HG02973 (cell line): ENCODE measurements around the gene ADGRL3.
"Not testable (repeated sequence)": the region's sequence is repeated elsewhere in the genome, so short reads cannot be mapped to it uniquely, and the experiment has no call there.

ENCODE experiments used
- ATAC-seq: cut with Tn5 transposase; IDR thresholded peaks from one replicate; pipeline ENCODE4 v1.9.1; 2021; ENCODE audit warnings: moderate library complexity; ENCODE audit not compliant: unreplicated experiment

Gene ADGRL3

DNA sequence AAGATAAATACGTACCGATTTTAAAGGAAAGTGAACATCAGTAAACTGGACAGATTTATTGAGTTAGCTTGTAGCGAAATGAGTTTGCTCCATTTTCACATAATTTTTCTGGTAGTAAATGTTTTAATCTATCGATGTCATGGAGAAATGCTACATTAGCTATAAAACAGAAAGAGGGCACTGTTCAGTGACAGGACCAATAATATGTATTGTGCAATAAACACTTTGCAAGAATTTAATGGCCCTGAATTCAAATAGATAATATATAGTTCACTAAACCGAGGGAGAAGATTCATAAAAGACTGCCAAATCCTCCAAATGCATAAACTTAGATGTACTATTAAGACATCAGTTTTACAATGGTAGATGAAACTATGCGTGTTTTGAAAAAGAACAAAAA lies 516.3 kb downstream of the ADGRL3 start:
- no peak for ATAC-seq

DNA sequence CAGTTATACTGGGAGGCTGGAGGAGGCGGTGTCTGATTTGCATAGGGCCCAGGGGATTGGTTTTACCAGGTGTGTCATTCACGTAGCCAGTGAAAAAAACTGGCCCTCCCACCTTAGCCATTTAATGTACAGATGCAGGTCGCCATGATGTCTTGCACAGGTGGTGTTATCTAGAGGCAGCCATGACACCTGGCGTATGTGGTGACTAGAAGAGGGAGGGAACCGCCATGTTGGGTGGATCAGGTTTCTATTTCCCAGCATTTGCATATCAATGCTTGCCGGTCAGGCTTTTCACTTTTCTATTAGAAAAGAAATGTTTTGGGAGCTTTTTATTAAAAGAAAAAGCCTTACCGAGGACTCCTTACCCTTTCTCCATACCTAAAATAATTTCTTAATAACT lies 523.4 kb downstream of the ADGRL3 start:
- no peak for ATAC-seq

- no peak for ATAC-seq
Measured at GRCh38 chr4:61727286-61727685, 527.2 kb downstream of the ADGRL3 start.

DNA sequence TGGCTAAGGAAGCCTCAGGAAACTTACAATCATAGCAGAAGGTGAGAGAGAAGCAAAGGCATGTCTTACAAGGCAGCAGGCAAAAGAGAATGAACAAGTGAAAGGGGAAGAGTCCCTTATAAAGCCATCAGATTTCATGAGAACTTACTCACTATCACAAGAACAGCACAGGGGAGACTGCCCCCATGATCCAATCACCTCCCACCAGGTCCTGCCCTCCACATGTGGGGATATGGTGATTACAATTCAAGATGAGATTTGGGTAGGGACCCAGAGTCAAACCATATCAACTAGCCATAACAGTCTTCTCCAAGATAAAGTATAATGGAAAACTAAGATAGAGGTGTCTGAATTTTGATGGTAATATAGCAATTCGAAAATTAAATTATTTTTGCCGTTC lies 534.3 kb downstream of the ADGRL3 start:
- no peak for ATAC-seq

- no peak for ATAC-seq
Measured at GRCh38 chr4:61739887-61740286, 539.8 kb downstream of the ADGRL3 start.

DNA sequence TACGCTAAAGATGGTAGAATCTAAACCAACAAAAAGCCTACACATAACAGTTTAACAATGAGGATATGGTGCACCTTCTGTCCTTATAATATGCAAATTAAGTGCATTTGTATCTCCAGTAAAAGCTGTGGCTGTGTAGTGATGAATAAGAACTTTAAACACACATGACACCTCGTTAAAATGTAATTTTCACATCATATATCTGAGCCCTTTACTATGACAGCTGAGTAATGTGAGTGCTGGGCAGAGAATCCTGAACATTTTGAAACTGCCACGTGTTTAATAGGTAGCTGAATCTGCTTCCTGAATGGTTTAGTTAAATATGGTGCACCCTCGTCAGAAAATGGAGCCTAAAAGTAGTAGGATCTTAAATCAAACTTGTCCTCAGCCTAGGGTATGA lies 540.8 kb downstream of the ADGRL3 start:
- ATAC-seq, result no peak

DNA sequence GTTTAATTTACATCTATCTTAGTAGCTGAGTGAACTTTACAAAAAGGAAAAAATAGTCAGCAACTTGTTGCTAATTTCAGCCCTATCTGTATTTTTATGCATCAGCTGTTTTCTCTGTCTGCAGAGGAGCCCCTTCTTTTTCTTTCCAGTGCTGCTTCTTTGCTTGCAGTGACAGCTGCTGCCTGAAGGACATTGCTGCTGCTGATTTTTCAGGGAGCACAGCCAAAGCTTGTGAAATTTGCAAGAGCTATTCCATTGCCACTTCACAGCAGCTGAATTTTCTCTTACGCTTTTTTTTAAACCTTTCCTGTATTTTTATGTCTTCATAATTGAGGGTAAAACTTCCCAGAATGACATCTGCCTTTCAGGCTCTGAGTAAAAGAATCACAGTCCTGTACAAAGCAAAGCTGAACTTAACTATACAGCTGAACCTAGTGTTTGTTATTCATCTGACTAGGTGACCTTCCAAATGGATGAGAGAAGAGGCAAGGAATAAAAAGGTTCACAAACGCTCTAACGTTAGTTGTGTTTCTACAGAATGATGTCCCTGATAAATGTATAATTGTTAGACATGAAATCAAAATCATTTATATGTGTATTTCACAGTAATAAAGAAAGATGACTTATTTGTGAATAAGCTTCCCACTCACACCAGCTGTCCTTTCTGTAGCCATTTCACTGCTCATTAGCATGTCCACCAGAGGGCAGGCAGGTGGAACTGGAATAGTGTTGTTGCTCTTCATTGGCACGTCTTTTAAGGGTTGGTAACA lies 541.4 kb downstream of the ADGRL3 start:
- no peak for ATAC-seq

DNA sequence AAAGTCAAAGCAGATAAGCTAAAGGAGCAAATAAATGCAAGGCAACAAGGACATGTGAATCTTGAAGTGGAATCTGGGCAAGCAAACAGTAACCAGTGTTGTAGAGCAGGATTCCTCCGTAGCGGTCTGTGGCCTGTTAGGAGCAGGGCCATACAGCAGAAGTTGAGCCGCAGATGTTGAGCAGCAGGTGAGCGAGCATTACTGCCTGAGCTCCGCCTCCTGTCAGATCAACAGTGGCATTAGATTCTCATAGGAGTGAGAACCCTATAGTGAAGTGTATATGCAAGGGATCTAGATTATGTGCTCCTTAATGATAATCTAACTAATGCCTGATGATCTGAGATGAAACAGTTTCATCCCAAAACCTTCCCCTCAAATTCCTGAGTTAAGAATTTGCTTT lies 550.7 kb downstream of the ADGRL3 start:
- ATAC-seq, result no peak

DNA sequence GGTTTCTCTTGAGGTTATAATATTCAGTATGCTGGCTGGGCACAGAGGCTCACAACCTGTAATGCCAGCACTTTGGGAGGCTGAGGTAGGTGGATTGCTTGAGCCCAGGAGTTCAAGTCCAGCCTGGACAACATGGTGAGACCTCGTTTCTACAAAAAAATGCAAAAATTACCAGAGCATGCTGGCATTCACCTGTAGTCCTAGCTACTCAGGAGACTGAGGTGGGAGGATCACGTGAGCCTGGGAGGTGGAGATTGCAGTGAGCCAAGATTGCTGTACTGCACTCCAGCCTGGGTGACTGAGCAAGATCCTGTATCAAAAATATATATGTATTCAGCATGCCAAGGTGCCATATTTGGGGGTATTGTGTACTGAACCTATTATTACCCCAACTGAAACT lies 552.5 kb downstream of the ADGRL3 start:
- ATAC-seq, result no peak

DNA sequence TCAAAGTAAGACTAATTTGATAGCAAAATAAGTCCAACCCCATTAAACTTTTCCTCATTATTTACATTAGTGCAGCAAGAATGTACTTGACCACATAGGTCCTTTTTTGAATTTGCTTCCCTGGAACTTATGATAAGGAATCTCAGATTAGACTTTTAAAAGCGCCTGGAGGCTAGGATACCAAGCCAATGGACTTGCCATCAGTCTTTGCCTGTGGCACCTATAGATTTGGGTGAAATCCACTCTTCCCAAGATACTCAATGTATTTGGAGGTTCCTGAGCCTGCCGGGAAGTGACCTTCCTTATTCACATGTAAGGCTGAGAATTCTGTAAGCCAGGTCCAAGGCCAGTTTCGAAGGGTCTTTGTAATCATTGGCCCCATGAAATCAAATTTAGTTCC lies 553.6 kb downstream of the ADGRL3 start:
- ATAC-seq, result no peak

- not testable (repeated sequence) for ATAC-seq
Measured at GRCh38 chr4:61756937-61757336, 556.8 kb downstream of the ADGRL3 start.

DNA sequence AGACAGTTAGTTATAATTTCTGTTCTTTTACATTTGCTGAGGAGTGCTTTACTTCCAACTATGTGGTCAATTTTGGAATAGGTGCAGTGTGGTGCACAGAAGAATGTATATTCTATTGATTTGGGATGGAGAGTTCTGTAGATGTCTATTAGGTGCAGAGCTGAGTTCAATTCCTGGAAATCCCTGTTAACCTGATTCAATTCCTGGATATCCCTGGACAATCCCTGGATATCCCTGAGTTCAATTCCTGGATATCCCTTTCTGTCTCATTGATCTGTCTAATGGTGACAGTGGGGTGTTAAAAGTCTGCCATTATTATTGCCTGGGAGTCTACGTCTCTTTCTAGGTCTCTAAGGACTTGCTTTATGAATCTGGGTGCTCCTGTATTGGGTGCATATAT lies 557.9 kb downstream of the ADGRL3 start:
- ATAC-seq, result not testable (repeated sequence)

DNA sequence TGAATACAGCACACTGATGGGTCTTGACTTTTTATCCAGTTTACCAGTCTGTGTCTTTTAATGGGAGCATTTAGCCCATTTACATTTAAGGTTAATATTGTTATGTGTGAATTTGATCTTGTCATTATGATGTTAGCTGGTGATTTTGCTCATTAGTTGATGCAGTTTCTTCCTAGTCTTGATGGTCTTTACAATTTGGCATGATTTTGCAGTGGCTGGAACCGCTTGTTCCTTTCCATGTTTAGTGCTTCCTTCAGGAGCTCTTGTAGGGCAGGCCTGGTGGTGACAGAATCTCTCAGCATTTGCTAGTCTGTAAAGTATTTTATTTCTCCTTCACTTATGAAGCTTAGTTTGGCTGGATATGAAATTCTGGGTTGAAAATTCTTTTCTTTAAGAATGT lies 558.5 kb downstream of the ADGRL3 start:
- ATAC-seq, result not testable (repeated sequence)

DNA sequence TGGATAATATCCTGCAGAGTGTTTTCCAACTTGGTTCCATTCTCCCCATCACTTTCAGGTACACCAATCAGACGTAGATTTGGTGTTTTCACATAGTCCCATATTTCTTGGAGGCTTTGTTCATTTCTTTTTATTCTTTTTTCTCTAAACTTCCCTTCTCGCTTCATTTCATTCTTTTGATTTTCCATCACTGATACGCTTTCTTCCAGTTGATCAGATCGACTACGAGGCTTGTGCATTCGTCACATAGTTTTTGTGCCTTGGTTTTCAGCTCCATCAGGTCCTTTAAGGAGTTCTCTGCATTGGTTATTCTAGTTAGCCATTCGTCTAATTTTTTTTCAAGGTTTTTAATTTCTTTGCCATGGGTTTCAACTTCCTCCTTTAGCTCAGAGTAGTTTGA lies 559.1 kb downstream of the ADGRL3 start:
- not testable (repeated sequence) for ATAC-seq

GRCh38 chr4:61759885-61760284 lies 559.8 kb downstream of the ADGRL3 start:
- not testable (repeated sequence) for ATAC-seq

DNA sequence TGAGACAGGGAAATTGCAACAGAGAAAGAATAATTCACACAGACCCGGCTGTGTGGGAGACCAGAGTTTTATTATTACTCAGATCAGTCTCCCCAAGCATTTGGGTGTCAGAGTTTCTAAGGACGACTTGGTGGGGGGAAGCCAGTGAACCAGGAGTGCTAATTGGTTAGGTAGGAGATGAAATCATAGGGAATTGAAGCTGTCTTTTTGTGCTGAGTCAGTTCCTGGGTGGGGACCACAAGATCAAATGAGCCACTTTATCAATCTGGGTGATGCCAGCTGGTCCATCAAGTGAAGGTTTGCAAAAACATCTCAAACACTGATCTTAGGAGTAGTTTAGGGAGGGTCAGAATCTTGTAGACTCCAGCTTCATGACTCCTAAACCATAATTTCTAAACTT lies 560.7 kb downstream of the ADGRL3 start:
- no peak for ATAC-seq

- ATAC-seq, result no peak
Measured at GRCh38 chr4:61762722-61763627, 562.8 kb downstream of the ADGRL3 start.

- no peak for ATAC-seq
Measured at GRCh38 chr4:61763682-61764081, 563.6 kb downstream of the ADGRL3 start.

GRCh38 chr4:61764090-61764489 lies 564.0 kb downstream of the ADGRL3 start:
- ATAC-seq, result not testable (repeated sequence)

DNA sequence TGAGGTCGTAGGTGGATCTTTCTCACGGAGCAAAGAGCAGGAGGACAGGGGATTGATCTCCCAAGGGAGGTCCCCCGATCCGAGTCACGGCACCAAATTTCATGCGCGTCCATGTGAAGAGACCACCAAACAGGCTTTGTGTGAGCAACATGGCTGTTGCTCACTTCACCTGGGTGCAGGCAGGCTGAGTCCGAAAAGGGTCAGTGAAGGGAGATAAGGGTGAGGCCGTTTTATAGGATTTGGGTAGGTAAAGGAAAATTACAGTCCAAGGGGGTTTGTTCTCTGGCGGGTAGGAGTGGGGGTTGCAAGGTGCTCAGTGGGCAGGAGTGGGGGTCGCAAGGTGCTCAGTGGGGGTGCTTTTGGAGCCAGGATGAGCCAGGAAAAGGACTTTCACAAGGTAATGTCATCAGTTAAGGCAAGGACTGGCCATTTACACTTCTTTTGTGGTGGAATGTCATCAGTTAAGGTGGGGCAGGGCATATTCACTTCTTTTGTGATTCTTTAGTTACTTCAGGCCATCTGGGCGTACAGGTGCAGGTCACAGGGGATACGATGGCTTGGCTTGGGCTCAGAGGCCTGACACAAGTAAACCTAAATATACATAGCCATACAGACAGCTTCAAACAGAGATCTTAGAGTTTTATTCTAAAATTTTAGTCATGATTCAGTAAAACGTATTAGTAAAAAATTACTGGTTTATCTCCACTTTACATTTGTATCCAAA lies 569.5 kb downstream of the ADGRL3 start:
- not testable (repeated sequence) for ATAC-seq

DNA sequence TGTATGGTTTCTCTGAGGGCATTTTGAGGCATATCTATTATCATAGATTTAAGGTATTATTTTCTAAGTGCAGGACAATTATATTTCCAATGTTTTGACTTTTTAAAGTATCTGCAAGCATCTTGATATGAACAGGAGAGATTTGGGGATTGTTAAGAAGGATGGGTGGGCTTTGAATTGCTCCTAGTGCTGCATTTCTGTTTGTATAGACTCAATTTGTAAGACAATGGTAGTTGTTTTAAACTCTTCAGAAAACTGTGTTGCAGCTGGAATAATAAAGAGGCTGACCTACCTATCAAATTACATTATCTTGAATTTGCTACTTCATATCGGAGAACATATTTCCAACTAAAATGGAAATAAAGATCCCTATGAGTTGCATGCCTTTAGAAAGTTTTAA lies 570.3 kb downstream of the ADGRL3 start:
- no peak for ATAC-seq
